Measurements from ENCODE around the gene DGKG.

DNA sequence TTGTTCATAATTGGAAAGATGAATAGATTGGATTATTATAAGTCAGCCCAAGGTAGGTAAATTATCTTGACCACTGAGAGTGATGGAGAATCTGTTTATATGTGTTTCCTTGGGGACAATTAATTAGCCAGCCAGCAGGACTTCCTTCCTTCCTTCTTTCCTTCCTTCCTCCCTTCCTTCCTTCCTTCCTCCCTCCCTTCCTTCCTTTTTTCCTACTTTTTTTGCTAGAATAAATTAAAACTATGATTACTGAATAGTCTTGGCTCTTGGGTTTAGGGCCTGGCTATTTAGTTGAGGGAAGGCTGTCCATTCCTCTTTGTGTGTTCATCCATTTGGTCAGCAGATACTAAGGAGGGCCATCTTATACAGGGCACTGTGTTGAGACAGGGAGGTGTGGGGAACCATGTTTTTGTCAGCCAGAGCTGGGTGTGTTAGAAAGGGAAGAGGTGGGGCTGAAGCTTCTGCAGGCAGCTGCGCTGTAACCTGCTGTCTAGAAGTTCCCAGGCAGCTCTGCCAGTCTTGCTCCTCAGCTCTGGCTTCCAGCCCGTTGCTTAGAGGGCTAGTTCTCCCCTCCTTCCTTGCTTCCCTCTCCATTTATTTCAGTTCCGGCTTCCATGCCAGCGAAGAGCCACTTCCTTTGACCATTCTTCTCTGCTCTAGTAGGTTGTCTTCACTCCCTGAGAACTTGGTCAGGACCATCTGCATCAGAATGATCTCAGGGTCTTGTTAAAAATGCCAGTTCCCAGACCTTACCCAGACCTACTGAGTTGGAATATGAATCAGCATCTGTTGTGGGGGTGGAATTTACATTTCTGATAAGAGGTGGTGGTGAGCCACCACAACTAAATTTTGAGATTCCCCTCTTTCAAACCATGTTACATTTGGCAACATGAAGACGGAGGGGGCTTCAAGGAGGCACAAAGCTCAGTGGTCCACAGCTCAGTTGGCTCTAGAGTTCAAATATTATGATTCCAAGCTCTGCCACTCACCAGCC lies 113.9 kb downstream of the DGKG start:
- TF ChIP-seq, protein P1, sequence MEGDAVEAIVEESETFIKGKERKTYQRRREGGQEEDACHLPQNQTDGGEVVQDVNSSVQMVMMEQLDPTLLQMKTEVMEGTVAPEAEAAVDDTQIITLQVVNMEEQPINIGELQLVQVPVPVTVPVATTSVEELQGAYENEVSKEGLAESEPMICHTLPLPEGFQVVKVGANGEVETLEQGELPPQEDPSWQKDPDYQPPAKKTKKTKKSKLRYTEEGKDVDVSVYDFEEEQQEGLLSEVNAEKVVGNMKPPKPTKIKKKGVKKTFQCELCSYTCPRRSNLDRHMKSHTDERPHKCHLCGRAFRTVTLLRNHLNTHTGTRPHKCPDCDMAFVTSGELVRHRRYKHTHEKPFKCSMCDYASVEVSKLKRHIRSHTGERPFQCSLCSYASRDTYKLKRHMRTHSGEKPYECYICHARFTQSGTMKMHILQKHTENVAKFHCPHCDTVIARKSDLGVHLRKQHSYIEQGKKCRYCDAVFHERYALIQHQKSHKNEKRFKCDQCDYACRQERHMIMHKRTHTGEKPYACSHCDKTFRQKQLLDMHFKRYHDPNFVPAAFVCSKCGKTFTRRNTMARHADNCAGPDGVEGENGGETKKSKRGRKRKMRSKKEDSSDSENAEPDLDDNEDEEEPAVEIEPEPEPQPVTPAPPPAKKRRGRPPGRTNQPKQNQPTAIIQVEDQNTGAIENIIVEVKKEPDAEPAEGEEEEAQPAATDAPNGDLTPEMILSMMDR (IDR thresholded peaks at IDR 0.05; ENCODE audit: low read depth, low read length, missing input control), result no peak
- TF ChIP-seq, protein P2, sequence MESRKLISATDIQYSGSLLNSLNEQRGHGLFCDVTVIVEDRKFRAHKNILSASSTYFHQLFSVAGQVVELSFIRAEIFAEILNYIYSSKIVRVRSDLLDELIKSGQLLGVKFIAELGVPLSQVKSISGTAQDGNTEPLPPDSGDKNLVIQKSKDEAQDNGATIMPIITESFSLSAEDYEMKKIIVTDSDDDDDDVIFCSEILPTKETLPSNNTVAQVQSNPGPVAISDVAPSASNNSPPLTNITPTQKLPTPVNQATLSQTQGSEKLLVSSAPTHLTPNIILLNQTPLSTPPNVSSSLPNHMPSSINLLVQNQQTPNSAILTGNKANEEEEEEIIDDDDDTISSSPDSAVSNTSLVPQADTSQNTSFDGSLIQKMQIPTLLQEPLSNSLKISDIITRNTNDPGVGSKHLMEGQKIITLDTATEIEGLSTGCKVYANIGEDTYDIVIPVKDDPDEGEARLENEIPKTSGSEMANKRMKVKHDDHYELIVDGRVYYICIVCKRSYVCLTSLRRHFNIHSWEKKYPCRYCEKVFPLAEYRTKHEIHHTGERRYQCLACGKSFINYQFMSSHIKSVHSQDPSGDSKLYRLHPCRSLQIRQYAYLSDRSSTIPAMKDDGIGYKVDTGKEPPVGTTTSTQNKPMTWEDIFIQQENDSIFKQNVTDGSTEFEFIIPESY (IDR thresholded peaks at IDR 0.05), result no peak
- TF ChIP-seq, protein P3, sequence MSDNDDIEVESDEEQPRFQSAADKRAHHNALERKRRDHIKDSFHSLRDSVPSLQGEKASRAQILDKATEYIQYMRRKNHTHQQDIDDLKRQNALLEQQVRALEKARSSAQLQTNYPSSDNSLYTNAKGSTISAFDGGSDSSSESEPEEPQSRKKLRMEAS (IDR thresholded peaks at IDR 0.05), result no peak
- TF ChIP-seq RXRA (IDR thresholded peaks at IDR 0.05), result no peak

All from liver (tissue), 3 donors.